Thyroid gland (tissue), 4 donors: Measurements from ENCODE around the gene STAT2. TPM values are rescaled to one million over a fixed set of nuclear protein-coding genes. Genes with fewer than 3 reads are reported as not detected.

Source experiments
- DNase-seq, 2 donors: peaks; one replicate each; pipeline ENCODE4 v3.0.0-alpha.2; 2019
- H3K27ac ChIP-seq, 3 donors: fragments of 200-600 bp; sonication (generic); 1 replicate in 2 of 3; 2 replicates in 1 of 3; pipeline ENCODE4 v1.5.1; 2016 to 2019; ENCODE audit warnings: mild to moderate bottlenecking in 1 of 3, moderate library complexity in 1 of 3
- H3K27me3 ChIP-seq: fragments of 200-600 bp; sonication (generic); one replicate; pipeline ENCODE4 v1.5.1; 2019
- H3K36me3 ChIP-seq, 2 donors: fragments of 200-600 bp; sonication (generic); one replicate each; pipeline ENCODE4 v1.5.1; 2016 to 2019
- H3K4me1 ChIP-seq, 2 donors: fragments of 200-600 bp; sonication (generic); one replicate each; pipeline ENCODE4 v1.5.1; 2017 to 2019
- H3K4me3 ChIP-seq, 3 donors: fragments of 200-600 bp; sonication (generic); replicated peaks in 1 of 3; 1 replicate in 2 of 3; 2 replicates in 1 of 3; pipeline ENCODE4 v1.5.1; 2016; ENCODE audit warnings: mild to moderate bottlenecking in 1 of 3
- H3K9me3 ChIP-seq: fragments of 200-600 bp; sonication (generic); one replicate; pipeline ENCODE4 v1.5.1; 2017
- CTCF ChIP-seq, 6 experiments: fragments of 200-600 bp in 3 of 6; fragments of 450-650 bp in 3 of 6; sonication (generic) in 3 of 6; IDR thresholded peaks; one replicate each; pipeline ENCODE4 v1.5.1; 2016 to 2019; ENCODE audit warnings: antibody characterized with exemption in 6 of 6, mild to moderate bottlenecking in 2 of 6, inconsistent platforms in 1 of 6, moderate library complexity in 1 of 6
- POLR2A ChIP-seq, 2 donors: fragments of 450-650 bp; IDR thresholded peaks; one replicate each; pipeline ENCODE4 v1.6.1; 2017; ENCODE audit warnings: antibody characterized with exemption in 2 of 2, mild to moderate bottlenecking in 2 of 2, moderate library complexity in 1 of 2
- WGBS, 2 donors: methylation state at CpG; one replicate each; pipeline ENCODE4 v1.1.5; 2017; 5-methylcytosine and 5-hydroxymethylcytosine counted together
- intact Hi-C: fragments of 100-400 bp; cut with DNase I; formaldehyde crosslinking; loops from one replicate; pipeline ENCODE4 v1.15.1; 2023
- total RNA-seq, 4 donors: library from RNA; depleted of rRNA; stranded (reverse); fragments of >200 nt; gene quantifications; one replicate each; pipeline ENCODE4 v1.2.3, GENCODE V29; 2016

The STAT2 gene
- total RNA-seq, 4 donors from 2014 or later, result 121 to 166 (median 146) TPM

- Histone ChIP-seq H3K36me3 (no peaks in the 10 kb centered on the region), H3K27ac (peak overlapping the region; percentile 93 to 97 (median 96)), H3K4me3 (peak overlapping the region; percentile 41 to 76 (median 49)), H3K27me3 (no peaks in the 10 kb centered on the region), H3K4me1 (peaks cover 8 to 19% of the 10 kb centered on the region in 2 donors), H3K9me3 (no peaks in the 10 kb centered on the region)
- intact Hi-C loops, result loop anchor here (10.0 kb wide), 1 partner anchor 132 kb away; the partner anchor contains the start of gene SPRYD4
- TF ChIP-seq POLR2A (IDR thresholded peaks at IDR 0.05) (no peak), CTCF (IDR thresholded peaks at IDR 0.05) (peak in 1 of 6 experiments; percentile 9)
- WGBS, 2 donors, result 25 to 27% methylated on average over 8 of the region's 8 CpGs
- peak in 1 of 2 donors; percentile 8 for DNase-seq
These were observed 26.7 kb downstream of the STAT2 start for GRCh38 chr12:56333197-56333678.

- intact Hi-C loops, result loop anchor here (10.0 kb wide), 1 partner anchor 132 kb away; the partner anchor contains the start of gene SPRYD4
- no peak for TF ChIP-seq POLR2A (IDR thresholded peaks at IDR 0.05)
- TF ChIP-seq CTCF (IDR thresholded peaks at IDR 0.05), result no peak
- peak overlapping the region; percentile 93 to 97 (median 96) for H3K27ac ChIP-seq
- 93 to 97% methylated on average over 10 to 11 of the region's 11 CpGs for WGBS, 2 donors
- no peaks in the 10 kb centered on the region for H3K9me3 ChIP-seq
- peak overlapping the region; percentile 41 to 76 (median 49) for H3K4me3 ChIP-seq
- H3K4me1 ChIP-seq, result peaks cover 8 to 19% of the 10 kb centered on the region in 2 donors
- peaks cover under 1 to 4% of the 10 kb centered on the region in 2 donors for H3K36me3 ChIP-seq
- no peaks in the 10 kb centered on the region for H3K27me3 ChIP-seq
- DNase-seq, result no peak
These were observed 27.3 kb downstream of the STAT2 start for GRCh38 chr12:56332512-56333196.

DNA sequence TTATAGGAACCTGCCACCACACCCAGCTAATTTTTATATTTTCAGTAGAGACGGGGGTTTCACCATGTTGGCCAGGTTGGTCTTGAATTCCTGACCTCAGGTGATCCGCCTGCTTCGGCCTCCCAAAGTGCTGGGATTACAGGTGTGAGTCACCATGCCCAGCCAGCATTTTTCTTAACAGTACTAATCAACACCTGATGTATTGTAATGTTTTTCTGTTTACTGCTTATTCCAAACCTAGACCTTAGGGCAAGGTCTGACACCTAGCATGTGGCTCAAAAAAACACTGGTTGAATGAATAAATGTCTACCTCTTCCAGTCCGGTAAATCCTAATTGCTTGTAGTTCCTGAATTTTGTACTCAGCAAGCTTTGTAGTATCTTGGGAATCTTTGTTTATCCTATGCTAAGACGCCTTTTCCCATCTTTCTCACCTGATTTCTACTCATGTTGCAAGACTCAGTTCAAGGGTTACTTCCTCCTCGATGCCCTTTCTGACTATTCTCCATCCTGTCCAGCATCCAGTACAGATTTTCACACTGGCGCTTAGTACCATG, 28.9 kb downstream of the STAT2 start:
- H3K9me3 ChIP-seq, result no peaks in the 10 kb centered on the region
- H3K27ac ChIP-seq, result no peak overlapping the region
- peaks cover 8 to 19% of the 10 kb centered on the region in 2 donors for H3K4me1 ChIP-seq
- TF ChIP-seq CTCF (IDR thresholded peaks at IDR 0.05) (no peak), POLR2A (IDR thresholded peaks at IDR 0.05) (no peak)
- H3K4me3 ChIP-seq, result no peak overlapping the region
- peaks cover 15 to 19% of the 10 kb centered on the region in 2 donors for H3K36me3 ChIP-seq
- no peaks in the 10 kb centered on the region for H3K27me3 ChIP-seq
- DNase-seq, result no peak
- 95 to 96% methylated on average over 7 of the region's 7 CpGs for WGBS, 2 donors
- intact Hi-C loops, result loop anchor here (10.0 kb wide), 1 partner anchor 134 kb away; the partner anchor contains the start of gene SPRYD4

DNA sequence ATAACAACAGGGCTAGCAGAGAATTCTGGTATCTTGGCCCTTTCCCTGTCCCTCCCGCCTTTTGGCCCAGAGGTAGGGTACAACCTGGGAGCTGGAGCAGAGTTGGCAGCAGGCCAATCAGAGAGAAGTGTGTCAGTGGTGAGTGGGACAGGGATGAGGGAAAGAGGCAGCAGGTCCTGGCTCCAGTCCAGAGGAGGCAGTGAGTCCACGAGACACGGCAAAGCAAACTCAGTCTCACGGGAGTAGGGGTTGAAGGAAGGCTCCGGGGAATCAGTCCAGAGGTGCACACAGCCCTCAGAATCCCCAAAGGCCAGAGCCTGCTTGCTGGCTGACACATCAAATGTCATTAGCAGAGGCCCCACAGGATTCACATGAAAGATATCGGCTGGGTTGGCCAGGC, 33.4 kb downstream of the STAT2 start:
- TF ChIP-seq CTCF (IDR thresholded peaks at IDR 0.05) (no peak), POLR2A (IDR thresholded peaks at IDR 0.05) (no peak)
- whole genome bisulfite sequencing, 2 donors, result 75 to 79% methylated on average over 6 of the region's 6 CpGs
- peaks cover 58 to 63% of the 10 kb centered on the region in 2 donors for H3K36me3 ChIP-seq
- peak in 1 of 2 donors; percentile 16 for DNase-seq
- no peaks in the 10 kb centered on the region for H3K9me3 ChIP-seq
- H3K27me3 ChIP-seq, result no peaks in the 10 kb centered on the region
- no peaks in the 10 kb centered on the region for H3K4me1 ChIP-seq
- H3K4me3 ChIP-seq, result no peak overlapping the region
- intact Hi-C loops, result no loop called here
- H3K27ac ChIP-seq, result no peak overlapping the region

- no peak for TF ChIP-seq CTCF (IDR thresholded peaks at IDR 0.05)
- no peak for TF ChIP-seq POLR2A (IDR thresholded peaks at IDR 0.05)
- DNase-seq, result no peak
- no peak overlapping the region for H3K27ac ChIP-seq
- intact Hi-C loops, result no loop called here
- no peaks in the 10 kb centered on the region for H3K9me3 ChIP-seq
- WGBS, 2 donors, result 95% methylated on average over 8 of the region's 8 CpGs
- peaks cover 58 to 67% of the 10 kb centered on the region in 2 donors for H3K36me3 ChIP-seq
- no peaks in the 10 kb centered on the region for H3K4me1 ChIP-seq
- H3K4me3 ChIP-seq, result no peak overlapping the region
- H3K27me3 ChIP-seq, result no peaks in the 10 kb centered on the region
These were observed 33.8 kb downstream of the STAT2 start for GRCh38 chr12:56326126-56326525.
